Measurements from ENCODE around the gene SP110.

- TF ChIP-seq, protein P1, sequence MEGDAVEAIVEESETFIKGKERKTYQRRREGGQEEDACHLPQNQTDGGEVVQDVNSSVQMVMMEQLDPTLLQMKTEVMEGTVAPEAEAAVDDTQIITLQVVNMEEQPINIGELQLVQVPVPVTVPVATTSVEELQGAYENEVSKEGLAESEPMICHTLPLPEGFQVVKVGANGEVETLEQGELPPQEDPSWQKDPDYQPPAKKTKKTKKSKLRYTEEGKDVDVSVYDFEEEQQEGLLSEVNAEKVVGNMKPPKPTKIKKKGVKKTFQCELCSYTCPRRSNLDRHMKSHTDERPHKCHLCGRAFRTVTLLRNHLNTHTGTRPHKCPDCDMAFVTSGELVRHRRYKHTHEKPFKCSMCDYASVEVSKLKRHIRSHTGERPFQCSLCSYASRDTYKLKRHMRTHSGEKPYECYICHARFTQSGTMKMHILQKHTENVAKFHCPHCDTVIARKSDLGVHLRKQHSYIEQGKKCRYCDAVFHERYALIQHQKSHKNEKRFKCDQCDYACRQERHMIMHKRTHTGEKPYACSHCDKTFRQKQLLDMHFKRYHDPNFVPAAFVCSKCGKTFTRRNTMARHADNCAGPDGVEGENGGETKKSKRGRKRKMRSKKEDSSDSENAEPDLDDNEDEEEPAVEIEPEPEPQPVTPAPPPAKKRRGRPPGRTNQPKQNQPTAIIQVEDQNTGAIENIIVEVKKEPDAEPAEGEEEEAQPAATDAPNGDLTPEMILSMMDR (IDR thresholded peaks at IDR 0.05; ENCODE audit: borderline replicate concordance, extremely low read depth, low read length, poor library complexity, severe bottlenecking): no peak
- no peak for TF ChIP-seq EZH2 (IDR thresholded peaks at IDR 0.05; ENCODE audit: borderline replicate concordance, low read depth, low read length, severe bottlenecking)
These were observed 88.4 kb downstream of the SP110 start for GRCh38 chr2:230131366-230131765.
